K562 (cell line): ENCODE data around the gene DYSF.

ENCODE experiments used
- HDAC2 ChIP-seq: fragments of 450-650 bp; IDR thresholded peaks from 2 replicates; pipeline ENCODE4 v1.6.1; 2016; ENCODE audit warnings: mild to moderate bottlenecking
- MTA3 ChIP-seq: fragments of 450-650 bp; formaldehyde crosslinking; IDR thresholded peaks from 2 replicates; pipeline ENCODE4 v1.6.1; 2017; ENCODE audit warnings: mild to moderate bottlenecking, borderline replicate concordance
- PPARD ChIP-seq: fragments of 250-450 bp; sonication (Bioruptor Pico); IDR thresholded peaks from 2 replicates; pipeline ENCODE4 v1.8.0; 2022; ENCODE audit warnings: inconsistent platforms, mild to moderate bottlenecking, moderate library complexity

DNA sequence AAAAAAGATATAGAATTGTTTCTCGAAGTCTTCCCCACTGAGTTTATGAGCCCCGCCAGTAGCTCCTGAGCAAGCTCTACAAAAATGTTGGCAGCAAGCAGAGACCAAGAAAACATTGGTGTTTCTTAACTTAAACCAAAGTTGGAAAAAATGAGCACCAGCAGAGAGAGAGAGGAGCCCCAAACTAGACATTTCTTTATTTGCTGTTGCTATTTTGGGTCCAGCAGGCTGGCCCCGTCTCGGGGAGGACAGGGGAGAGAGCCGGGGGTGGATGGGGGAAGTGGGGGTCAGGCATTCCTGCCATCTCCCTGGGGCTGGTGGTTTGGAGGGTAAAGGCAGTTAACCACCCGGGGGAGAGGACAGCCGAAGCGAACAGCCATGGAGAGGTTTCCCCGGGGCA, 113.0 kb downstream of the DYSF start:
- TF ChIP-seq MTA3 (no peak), HDAC2 (no peak), PPARD (CRISPR knock-in tag) (no peak)
